IMR-90 (cell line): ENCODE data around the gene MTRF1L.

Experiments used
- BHLHE40 ChIP-seq: fragments of 150-350 bp; IDR thresholded peaks from 2 replicates; pipeline ENCODE4 v1.6.1; 2016; ENCODE audit warnings: mild to moderate bottlenecking, low read depth, low read length
- CTCF ChIP-seq: conservative IDR thresholded peaks from 2 replicates; pipeline ENCODE4 v1.5.1; 2012; ENCODE audit warnings: mild to moderate bottlenecking, low read depth, low read length, improper control_type of control experiment
- ELK1 ChIP-seq: fragments of 150-350 bp; IDR thresholded peaks from 2 replicates; pipeline ENCODE4 v1.6.1; 2016; ENCODE audit warnings: low read depth, mild to moderate bottlenecking, low read length, moderate library complexity, borderline replicate concordance
- POLR2A ChIP-seq: IDR thresholded peaks from 2 replicates; pipeline ENCODE4 v1.6.1; 2012; ENCODE audit warnings: mild to moderate bottlenecking, low read depth, low read length
- RAD21 ChIP-seq: IDR thresholded peaks from 2 replicates; pipeline ENCODE4 v1.6.1; 2012; ENCODE audit warnings: low read length, improper control_type of control experiment
- RFX5 ChIP-seq: IDR thresholded peaks from 2 replicates; pipeline ENCODE4 v1.8.0; 2012; ENCODE audit warnings: low read depth, mild to moderate bottlenecking, low read length, moderate library complexity

GRCh38 chr6:152977556-152977955 is 25.0 kb downstream of the MTRF1L start:
- TF ChIP-seq CTCF (no peak), RFX5 (no peak), ELK1 (no peak), POLR2A (no peak), RAD21 (no peak), BHLHE40 (no peak)
